ENCODE data around the gene DOLK.
"Not testable (repeated sequence)": the region's sequence is repeated elsewhere in the genome, so short reads cannot be mapped to it uniquely, and the experiment has no call there.

The DOLK gene

DNA sequence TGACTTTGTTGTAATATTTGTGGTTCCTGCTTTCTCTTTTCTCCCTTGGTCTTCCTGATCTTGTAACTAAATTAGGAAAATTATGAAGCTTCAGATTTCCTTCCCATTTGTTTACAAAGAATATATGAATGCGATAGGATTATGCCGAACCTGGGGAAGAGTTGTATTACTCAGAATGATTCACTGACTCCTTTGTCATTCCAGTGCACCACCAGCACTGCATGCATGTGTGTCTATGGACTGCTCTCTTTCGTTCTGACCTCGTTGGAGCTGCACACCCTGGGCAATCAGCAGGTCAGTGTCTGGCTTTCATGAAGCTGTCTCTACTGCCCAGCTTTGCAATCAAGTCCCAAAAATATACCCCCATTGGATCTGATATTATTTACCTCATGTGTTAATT, 25.6 kb upstream of the DOLK start:
- no peaks in the 10 kb centered on the region for H3K9me3 ChIP-seq (ENCODE audit: insufficient read depth, low read length, severe bottlenecking)
- ATAC-seq (ENCODE audit: insufficient read depth, low read depth): no peak
- H3K79me2 ChIP-seq (ENCODE audit: insufficient read depth, low read length): no peaks in the 10 kb centered on the region
- no peaks in the 10 kb centered on the region for H3K4me1 ChIP-seq (ENCODE audit: insufficient read depth, low read length)
- no peak overlapping the region for H3K4me2 ChIP-seq (ENCODE audit: insufficient read depth, low read length)
- no peak overlapping the region for H3K9ac ChIP-seq (ENCODE audit: low read depth, low read length)
- no peak for TF ChIP-seq EZH2 (IDR thresholded peaks at IDR 0.05; ENCODE audit: borderline replicate concordance, low read depth, low read length, severe bottlenecking)
- TF ChIP-seq, protein P1, sequence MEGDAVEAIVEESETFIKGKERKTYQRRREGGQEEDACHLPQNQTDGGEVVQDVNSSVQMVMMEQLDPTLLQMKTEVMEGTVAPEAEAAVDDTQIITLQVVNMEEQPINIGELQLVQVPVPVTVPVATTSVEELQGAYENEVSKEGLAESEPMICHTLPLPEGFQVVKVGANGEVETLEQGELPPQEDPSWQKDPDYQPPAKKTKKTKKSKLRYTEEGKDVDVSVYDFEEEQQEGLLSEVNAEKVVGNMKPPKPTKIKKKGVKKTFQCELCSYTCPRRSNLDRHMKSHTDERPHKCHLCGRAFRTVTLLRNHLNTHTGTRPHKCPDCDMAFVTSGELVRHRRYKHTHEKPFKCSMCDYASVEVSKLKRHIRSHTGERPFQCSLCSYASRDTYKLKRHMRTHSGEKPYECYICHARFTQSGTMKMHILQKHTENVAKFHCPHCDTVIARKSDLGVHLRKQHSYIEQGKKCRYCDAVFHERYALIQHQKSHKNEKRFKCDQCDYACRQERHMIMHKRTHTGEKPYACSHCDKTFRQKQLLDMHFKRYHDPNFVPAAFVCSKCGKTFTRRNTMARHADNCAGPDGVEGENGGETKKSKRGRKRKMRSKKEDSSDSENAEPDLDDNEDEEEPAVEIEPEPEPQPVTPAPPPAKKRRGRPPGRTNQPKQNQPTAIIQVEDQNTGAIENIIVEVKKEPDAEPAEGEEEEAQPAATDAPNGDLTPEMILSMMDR (IDR thresholded peaks at IDR 0.05; ENCODE audit: borderline replicate concordance, extremely low read depth, low read length, poor library complexity, severe bottlenecking): no peak
- no peak overlapping the region for H3K27ac ChIP-seq (ENCODE audit: low read length)
- H3K36me3 ChIP-seq (ENCODE audit: insufficient read depth, low read length): peaks cover 82% of the 10 kb centered on the region
- no peak overlapping the region for H2AFZ ChIP-seq (ENCODE audit: low read depth, low read length)
- DNase-seq: no peak
- H3K27me3 ChIP-seq (ENCODE audit: insufficient read depth, low read length, poor library complexity): no peaks in the 10 kb centered on the region
- H3K4me3 ChIP-seq (ENCODE audit: low read depth in 1 of 2, low read length in 2 of 2): no peak overlapping the region
- H4K20me1 ChIP-seq (ENCODE audit: insufficient read depth, low read length): no peaks in the 10 kb centered on the region

DNA sequence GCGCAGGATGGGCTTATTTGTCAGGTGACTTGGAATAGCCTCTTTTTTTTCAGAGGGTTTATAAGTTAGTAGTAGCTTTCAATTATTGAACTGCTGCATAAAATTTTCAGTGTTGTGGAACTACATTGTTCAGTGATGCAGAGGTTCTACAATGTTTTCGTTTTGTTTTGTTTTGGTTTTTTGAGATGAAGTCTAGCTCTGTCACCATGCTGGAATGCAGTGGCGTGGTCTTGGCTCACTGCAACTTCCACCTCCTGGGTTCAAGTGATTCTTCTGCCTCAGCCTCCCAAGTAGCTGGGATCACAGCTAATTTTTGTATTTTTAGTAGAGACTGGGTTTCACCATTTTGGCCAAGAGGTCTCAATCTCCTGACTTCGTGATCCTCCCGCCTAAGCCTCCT, 22.1 kb upstream of the DOLK start:
- H3K27ac ChIP-seq (ENCODE audit: low read length): no peak overlapping the region
- H3K4me2 ChIP-seq (ENCODE audit: insufficient read depth, low read length): no peak overlapping the region
- no peaks in the 10 kb centered on the region for H3K4me1 ChIP-seq (ENCODE audit: insufficient read depth, low read length)
- H3K27me3 ChIP-seq (ENCODE audit: insufficient read depth, low read length, poor library complexity): no peaks in the 10 kb centered on the region
- H2AFZ ChIP-seq (ENCODE audit: low read depth, low read length): no peak overlapping the region
- TF ChIP-seq, protein P1 (IDR thresholded peaks at IDR 0.05; ENCODE audit: borderline replicate concordance, extremely low read depth, low read length, poor library complexity, severe bottlenecking): no peak
- TF ChIP-seq EZH2 (IDR thresholded peaks at IDR 0.05; ENCODE audit: borderline replicate concordance, low read depth, low read length, severe bottlenecking): no peak
- no peak overlapping the region for H3K4me3 ChIP-seq (ENCODE audit: low read depth in 1 of 2, low read length in 2 of 2)
- no peak overlapping the region for H3K9ac ChIP-seq (ENCODE audit: low read depth, low read length)
- no peak for DNase-seq
- H3K36me3 ChIP-seq (ENCODE audit: insufficient read depth, low read length): peaks cover 67% of the 10 kb centered on the region
- H3K79me2 ChIP-seq (ENCODE audit: insufficient read depth, low read length): no peaks in the 10 kb centered on the region
- no peaks in the 10 kb centered on the region for H4K20me1 ChIP-seq (ENCODE audit: insufficient read depth, low read length)
- H3K9me3 ChIP-seq (ENCODE audit: insufficient read depth, low read length, severe bottlenecking): no peaks in the 10 kb centered on the region
- no peak for ATAC-seq (ENCODE audit: insufficient read depth, low read depth)

DNA sequence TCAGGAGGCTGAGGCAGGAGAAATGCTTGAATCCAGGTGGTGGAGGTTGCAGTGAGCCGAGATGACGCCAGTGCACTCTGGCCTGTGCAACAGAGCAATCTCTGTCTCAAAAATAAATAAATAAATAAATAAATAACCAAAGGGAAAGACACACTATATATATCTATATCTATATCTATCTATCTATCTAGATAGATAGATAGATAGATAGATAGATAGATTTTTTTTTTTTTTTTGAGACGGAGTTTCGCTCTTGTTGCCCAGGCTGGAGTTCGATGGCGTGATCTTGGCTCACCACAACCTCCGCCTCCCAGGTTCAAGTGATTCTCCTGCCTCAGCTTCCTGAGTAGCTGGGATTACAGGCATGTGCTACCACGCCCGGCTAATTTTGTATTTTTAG, 14.0 kb upstream of the DOLK start:
- not testable (repeated sequence) for H2AFZ ChIP-seq (ENCODE audit: low read depth, low read length); H3K27me3 ChIP-seq (ENCODE audit: insufficient read depth, low read length, poor library complexity); H3K4me2 ChIP-seq (ENCODE audit: insufficient read depth, low read length); H3K9ac ChIP-seq (ENCODE audit: low read depth, low read length); H3K9me3 ChIP-seq (ENCODE audit: insufficient read depth, low read length, severe bottlenecking); H3K27ac ChIP-seq (ENCODE audit: low read length); H3K4me3 ChIP-seq (ENCODE audit: low read depth in 1 of 2, low read length in 2 of 2); H4K20me1 ChIP-seq (ENCODE audit: insufficient read depth, low read length); DNase-seq; ATAC-seq (ENCODE audit: insufficient read depth, low read depth); H3K4me1 ChIP-seq (ENCODE audit: insufficient read depth, low read length); H3K79me2 ChIP-seq (ENCODE audit: insufficient read depth, low read length)
- H3K36me3 ChIP-seq (ENCODE audit: insufficient read depth, low read length): peaks cover 63% of the 10 kb centered on the region

DNA sequence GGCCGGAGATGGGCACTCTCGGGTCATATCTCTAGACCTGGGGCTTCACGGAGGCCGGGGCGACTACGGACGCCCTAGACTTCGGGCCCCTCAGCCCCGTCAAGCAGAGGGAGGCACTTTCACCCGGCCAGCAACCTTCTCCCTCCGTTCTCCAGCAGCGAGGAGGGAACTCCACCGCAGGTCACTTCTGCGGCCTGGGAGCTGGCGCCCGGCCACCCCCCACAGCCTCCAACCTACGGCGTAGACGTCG, 201 bp downstream of the DOLK start:
- Histone ChIP-seq H3K36me3 (ENCODE audit: insufficient read depth, low read length) (peaks cover 4% of the 10 kb centered on the region; the same call in 1 of the 2 replicates), H4K20me1 (ENCODE audit: insufficient read depth, low read length) (no peaks in the 10 kb centered on the region), H3K9me3 (ENCODE audit: insufficient read depth, low read length, severe bottlenecking) (no peaks in the 10 kb centered on the region), H3K27ac (ENCODE audit: low read length) (peak overlapping the region; percentile 94), H3K79me2 (ENCODE audit: insufficient read depth, low read length) (peaks cover 35% of the 10 kb centered on the region), H3K4me2 (ENCODE audit: insufficient read depth, low read length) (peak overlapping the region; percentile 98), H3K9ac (ENCODE audit: low read depth, low read length) (peak overlapping the region; percentile 93), H3K4me3 (ENCODE audit: low read depth in 1 of 2, low read length in 2 of 2) (peak overlapping the region; percentile 94 to 95; a peak in 3 of 4 replicates), H2AFZ (ENCODE audit: low read depth, low read length) (peak overlapping the region; percentile 98), H3K4me1 (ENCODE audit: insufficient read depth, low read length) (peaks cover 33% of the 10 kb centered on the region), H3K27me3 (ENCODE audit: insufficient read depth, low read length, poor library complexity) (no peaks in the 10 kb centered on the region)
- TF ChIP-seq, protein P1 (IDR thresholded peaks at IDR 0.05; ENCODE audit: borderline replicate concordance, extremely low read depth, low read length, poor library complexity, severe bottlenecking): no peak
- no peak for TF ChIP-seq EZH2 (IDR thresholded peaks at IDR 0.05; ENCODE audit: borderline replicate concordance, low read depth, low read length, severe bottlenecking)
- ATAC-seq (ENCODE audit: insufficient read depth, low read depth) (no peak; the same call in 1 of the 3 replicates), DNase-seq (no peak)
